Spleen (tissue), 7 donors: Measurements from ENCODE around the gene INPP4B.

Experiments used
- POLR2A ChIP-seq, 3 donors: fragments of 450-650 bp; IDR thresholded peaks; one replicate each; pipeline ENCODE4 v1.5.1; 2017; ENCODE audit warnings: antibody characterized with exemption in 3 of 3, mild to moderate bottlenecking in 1 of 3
- POLR2AphosphoS5 ChIP-seq, 3 donors: sonication (generic); formaldehyde crosslinking; IDR thresholded peaks; one replicate each; pipeline ENCODE4 v1.5.1; 2017; ENCODE audit warnings: antibody characterized with exemption in 3 of 3
- TF ChIP-seq, protein P1 (sequence below), 11 experiments: fragments of 200-600 bp in 7 of 11; fragments of 450-650 bp in 4 of 11; sonication (generic) in 4 of 11; IDR thresholded peaks in 8 of 11; conservative IDR thresholded peaks in 3 of 11; 1 replicate in 7 of 11; 2 replicates in 4 of 11; pipeline versions ENCODE4 v1.4.0 to v1.8.0; 2016 to 2021; ENCODE audit warnings: antibody characterized with exemption in 11 of 11, inconsistent platforms in 4 of 11, mild to moderate bottlenecking in 1 of 11
- donor health status: DM: no; HTN: no; CAD: no; lungs with moderate emphysema.
- donor health status: DM: no; HTN: no; CAD: no.
- donor health status: DM: no; HTN: no; CAD: no.

DNA sequence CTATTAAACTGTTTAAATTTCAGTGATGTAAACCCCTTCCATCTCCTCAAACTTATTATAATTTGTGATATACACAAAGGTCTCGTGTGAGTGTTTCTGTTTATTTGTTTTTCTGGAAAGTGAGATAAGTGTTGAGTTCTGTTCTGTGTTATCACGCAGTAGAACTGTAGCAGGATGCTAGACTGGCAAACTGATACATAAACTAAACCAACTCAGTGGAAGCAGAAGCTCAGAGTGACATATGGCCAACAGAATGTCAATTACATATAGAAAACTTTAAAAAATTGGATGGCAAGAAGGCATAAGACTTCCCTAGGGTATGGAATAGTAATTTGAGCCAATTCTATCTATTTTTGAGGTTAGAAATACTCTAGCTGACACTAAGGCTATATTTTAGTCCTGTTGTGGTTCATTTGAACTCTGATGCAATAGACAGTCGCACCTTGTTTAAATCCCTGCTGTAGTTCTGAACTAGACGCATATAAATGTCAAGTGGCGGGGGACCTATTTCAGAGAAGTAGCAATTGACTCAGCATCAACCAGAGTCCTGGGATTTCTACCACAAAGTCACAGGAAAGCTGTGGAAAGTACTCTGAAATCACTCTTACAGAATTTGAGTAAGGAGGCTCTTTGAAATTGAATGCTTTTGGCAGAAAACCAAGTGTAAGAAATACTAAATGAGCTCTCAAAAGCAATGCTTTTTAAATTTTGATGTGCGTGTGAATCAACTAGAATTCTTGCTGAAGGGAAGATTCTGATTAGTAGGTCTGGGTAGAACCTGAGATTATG lies 294.4 kb downstream of the INPP4B start:
- TF ChIP-seq POLR2A (IDR thresholded peaks at IDR 0.05): no peak
- TF ChIP-seq, protein P1, sequence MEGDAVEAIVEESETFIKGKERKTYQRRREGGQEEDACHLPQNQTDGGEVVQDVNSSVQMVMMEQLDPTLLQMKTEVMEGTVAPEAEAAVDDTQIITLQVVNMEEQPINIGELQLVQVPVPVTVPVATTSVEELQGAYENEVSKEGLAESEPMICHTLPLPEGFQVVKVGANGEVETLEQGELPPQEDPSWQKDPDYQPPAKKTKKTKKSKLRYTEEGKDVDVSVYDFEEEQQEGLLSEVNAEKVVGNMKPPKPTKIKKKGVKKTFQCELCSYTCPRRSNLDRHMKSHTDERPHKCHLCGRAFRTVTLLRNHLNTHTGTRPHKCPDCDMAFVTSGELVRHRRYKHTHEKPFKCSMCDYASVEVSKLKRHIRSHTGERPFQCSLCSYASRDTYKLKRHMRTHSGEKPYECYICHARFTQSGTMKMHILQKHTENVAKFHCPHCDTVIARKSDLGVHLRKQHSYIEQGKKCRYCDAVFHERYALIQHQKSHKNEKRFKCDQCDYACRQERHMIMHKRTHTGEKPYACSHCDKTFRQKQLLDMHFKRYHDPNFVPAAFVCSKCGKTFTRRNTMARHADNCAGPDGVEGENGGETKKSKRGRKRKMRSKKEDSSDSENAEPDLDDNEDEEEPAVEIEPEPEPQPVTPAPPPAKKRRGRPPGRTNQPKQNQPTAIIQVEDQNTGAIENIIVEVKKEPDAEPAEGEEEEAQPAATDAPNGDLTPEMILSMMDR (IDR thresholded peaks at IDR 0.05 in 8 of 11, conservative IDR thresholded peaks at IDR 0.05 in 3 of 11): no peak
- TF ChIP-seq POLR2AphosphoS5 (IDR thresholded peaks at IDR 0.05): no peak
